Dermis blood vessel endothelial cell (primary cell): ENCODE measurements around the gene IL22. TPM values are rescaled to one million over a fixed set of nuclear protein-coding genes. Genes with fewer than 3 reads are reported as not detected.
"Not testable (repeated sequence)": the region's sequence is repeated elsewhere in the genome, so short reads cannot be mapped to it uniquely, and the experiment has no call there.

Experiments
- DNase-seq: peaks from one replicate; pipeline ENCODE4 v3.0.0; 2010
- total RNA-seq: library from RNA; depleted of rRNA; stranded (reverse); fragments of >200 nt; gene quantifications from 2 replicates; pipeline ENCODE4 v1.2.3, GENCODE V29; 2014

The IL22 gene
- total RNA-seq, 1 donor from 2014 or later: not detected

GRCh38 chr12:68227356-68227755, 26.0 kb downstream of the IL22 start:
- DNase-seq: no peak

- DNase-seq: no peak
Measured at GRCh38 chr12:68225576-68226476, 27.6 kb downstream of the IL22 start, which contains the start of gene IL26. TSS of gene IL26 (minus strand) at chr12:68225810. CDS start at chr12:68225756, 54 bp downstream.

GRCh38 chr12:68224613-68225285, 28.7 kb downstream of the IL22 start:
- DNase-seq: no peak

GRCh38 chr12:68223067-68223747, 30.2 kb downstream of the IL22 start:
- peak; percentile 94 for DNase-seq

GRCh38 chr12:68222326-68222725, 31.1 kb downstream of the IL22 start:
- DNase-seq: peak; percentile 23

- no peak for DNase-seq
Measured at GRCh38 chr12:68221497-68221896, 31.9 kb downstream of the IL22 start.

GRCh38 chr12:68210875-68211274, 42.5 kb downstream of the IL22 start:
- DNase-seq: no peak

GRCh38 chr12:68209048-68209728, 44.2 kb downstream of the IL22 start:
- DNase-seq: not testable (repeated sequence)

GRCh38 chr12:68207276-68207675, 46.1 kb downstream of the IL22 start:
- no peak for DNase-seq

GRCh38 chr12:68206446-68206845, 47.0 kb downstream of the IL22 start:
- peak; percentile 11 for DNase-seq

- DNase-seq: no peak
Measured at GRCh38 chr12:68203460-68203875, 49.9 kb downstream of the IL22 start.

- no peak for DNase-seq
Measured at GRCh38 chr12:68200854-68201253, 52.5 kb downstream of the IL22 start.

GRCh38 chr12:68199127-68199526, 54.3 kb downstream of the IL22 start:
- DNase-seq: no peak

- DNase-seq: no peak
Measured at GRCh38 chr12:68198507-68199086, 54.8 kb downstream of the IL22 start.

Other genes with a start within 250 kb of the IL22 start
- not detected in 2 replicates for gene IFNG, start 93.9 kb downstream of the IL22 start, total RNA-seq
- not detected in 2 replicates for gene IL26, start 27.8 kb downstream of the IL22 start, total RNA-seq
- 9.7 and 11.1 TPM in 2 replicates for gene MDM1, start 78.8 kb upstream of the IL22 start, total RNA-seq